Tibial nerve (tissue), 4 donors: ENCODE measurements around the gene CALHM4.

ENCODE experiments used
- CTCF ChIP-seq, 5 experiments: fragments of 200-600 bp in 3 of 5; fragments of 450-650 bp in 2 of 5; sonication (generic) in 3 of 5; IDR thresholded peaks; one replicate each; pipeline ENCODE4 v1.5.1; 2016 to 2019; ENCODE audit warnings: antibody characterized with exemption in 5 of 5, mild to moderate bottlenecking in 3 of 5, moderate library complexity in 2 of 5
- EP300 ChIP-seq, 2 donors: sonication (generic); formaldehyde crosslinking; IDR thresholded peaks; one replicate each; pipeline ENCODE4 v1.6.1; 2017; ENCODE audit warnings: antibody characterized with exemption in 2 of 2, mild to moderate bottlenecking in 1 of 2
- POLR2A ChIP-seq, 2 donors: fragments of 450-650 bp; IDR thresholded peaks; one replicate each; pipeline ENCODE4 v1.6.1; 2017; ENCODE audit warnings: antibody characterized with exemption in 2 of 2, mild to moderate bottlenecking in 2 of 2, moderate library complexity in 2 of 2

- TF ChIP-seq CTCF (IDR thresholded peaks at IDR 0.05) (no peak), POLR2A (IDR thresholded peaks at IDR 0.05) (no peak), EP300 (IDR thresholded peaks at IDR 0.05) (no peak)
Observed at GRCh38 chr6:116528133-116528532, 25.4 kb upstream of the CALHM4 start.
